Liver (tissue), 9 donors: ENCODE measurements around the gene AP1S2. TPM values are rescaled to one million over a fixed set of nuclear protein-coding genes. Genes with fewer than 3 reads are reported as not detected.
A peak's percentile ranks its signal among the peaks of the same experiment; 100 is the strongest.

Experiments used
- DNase-seq: peaks from one replicate; pipeline ENCODE4 v3.0.0-alpha.2; 2017; ENCODE audit warnings: low spot score
- H3K27ac ChIP-seq, 2 donors: one replicate each; pipeline ENCODE4 v1.7.0; 2013; ENCODE audit warnings: inconsistent platforms in 2 of 2, low read length in 2 of 2, control low read depth in 1 of 2, low read depth in 1 of 2, mild to moderate bottlenecking in 1 of 2
- H3K27me3 ChIP-seq, 4 donors: one replicate each; pipeline versions ENCODE4 v1.6.1 to v1.7.0; 2013; ENCODE audit warnings: low read length in 3 of 4, inconsistent platforms in 1 of 4, mild to moderate bottlenecking in 1 of 4, moderate library complexity in 1 of 4; ENCODE audit not compliant: control insufficient read depth in 4 of 4, insufficient read depth in 4 of 4
- H3K36me3 ChIP-seq, 4 donors: one replicate each; pipeline versions ENCODE4 v1.6.1 to v1.7.0; 2013; ENCODE audit warnings: low read length in 3 of 4, mild to moderate bottlenecking in 3 of 4, low read depth in 1 of 4, moderate library complexity in 1 of 4; ENCODE audit not compliant: control insufficient read depth in 4 of 4, insufficient read depth in 3 of 4
- H3K4me1 ChIP-seq, 4 donors: one replicate each; pipeline versions ENCODE4 v1.6.1 to v1.7.0; 2013; ENCODE audit warnings: low read length in 3 of 4, mild to moderate bottlenecking in 3 of 4, moderate library complexity in 1 of 4; ENCODE audit not compliant: control insufficient read depth in 4 of 4, insufficient read depth in 4 of 4
- H3K4me3 ChIP-seq, 3 donors: one replicate each; pipeline versions ENCODE4 v1.6.1 to v1.7.0; 2013; ENCODE audit warnings: low read length in 3 of 3, control low read depth in 1 of 3, low read depth in 1 of 3, mild to moderate bottlenecking in 1 of 3
- H3K9ac ChIP-seq, 2 donors: one replicate each; pipeline ENCODE4 v1.7.0; 2013; ENCODE audit warnings: low read length in 2 of 2, mild to moderate bottlenecking in 2 of 2, moderate library complexity in 2 of 2, control low read depth in 1 of 2, low read depth in 1 of 2
- H3K9me3 ChIP-seq, 4 donors: one replicate each; pipeline versions ENCODE4 v1.6.1 to v1.7.0; 2013; ENCODE audit warnings: low read length in 3 of 4; ENCODE audit not compliant: control insufficient read depth in 4 of 4
- ATF3 ChIP-seq: IDR thresholded peaks from 2 replicates; pipeline ENCODE4 v1.6.1; 2016; ENCODE audit warnings: antibody characterized with exemption
- CTCF ChIP-seq: fragments of 150-350 bp; IDR thresholded peaks from 2 replicates; pipeline ENCODE4 v1.5.1; 2017; ENCODE audit warnings: improper control_type of control experiment, low read depth, low read length; ENCODE audit not compliant: missing input control
- EGR1 ChIP-seq, 2 donors: IDR thresholded peaks; 2 replicates each; pipeline ENCODE4 v1.6.1; 2016 to 2018; ENCODE audit warnings: antibody characterized with exemption in 2 of 2, low read depth in 2 of 2
- FOXA1 ChIP-seq: IDR thresholded peaks from 2 replicates; pipeline ENCODE4 v1.6.1; 2016; ENCODE audit warnings: antibody characterized with exemption
- FOXA2 ChIP-seq: IDR thresholded peaks from 2 replicates; pipeline ENCODE4 v1.6.1; 2016; ENCODE audit warnings: antibody characterized with exemption
- GABPA ChIP-seq, 2 donors: IDR thresholded peaks in 1 of 2; conservative IDR thresholded peaks in 1 of 2; 2 replicates each; pipeline ENCODE4 v1.6.1; 2016; ENCODE audit warnings: antibody characterized with exemption in 2 of 2, mild to moderate bottlenecking in 1 of 2, moderate library complexity in 1 of 2
- HNF4A ChIP-seq, 2 donors: conservative IDR thresholded peaks; 2 replicates each; pipeline ENCODE4 v1.6.1; 2016; ENCODE audit warnings: antibody characterized with exemption in 2 of 2, mild to moderate bottlenecking in 2 of 2
- HNF4G ChIP-seq: IDR thresholded peaks from 2 replicates; pipeline ENCODE4 v1.6.1; 2016; ENCODE audit warnings: antibody characterized with exemption
- JUND ChIP-seq, 2 donors: IDR thresholded peaks; 2 replicates each; pipeline ENCODE4 v1.6.1; 2016; ENCODE audit warnings: antibody characterized with exemption in 2 of 2
- MAX ChIP-seq: IDR thresholded peaks from 2 replicates; pipeline ENCODE4 v1.6.1; 2016; ENCODE audit warnings: antibody characterized with exemption
- NR2F2 ChIP-seq: IDR thresholded peaks from 2 replicates; pipeline ENCODE4 v1.6.1; 2016; ENCODE audit warnings: antibody characterized with exemption
- RAD21 ChIP-seq, 2 donors: IDR thresholded peaks; 2 replicates each; pipeline ENCODE4 v1.6.1; 2016; ENCODE audit warnings: antibody characterized with exemption in 2 of 2, mild to moderate bottlenecking in 2 of 2
- REST ChIP-seq: IDR thresholded peaks from 2 replicates; pipeline ENCODE4 v1.6.1; 2016; ENCODE audit warnings: antibody characterized with exemption, mild to moderate bottlenecking
- RXRA ChIP-seq, 2 donors: IDR thresholded peaks; 2 replicates each; pipeline ENCODE4 v1.6.1; 2017 to 2018; ENCODE audit warnings: antibody characterized with exemption in 2 of 2, mild to moderate bottlenecking in 1 of 2
- SP1 ChIP-seq: IDR thresholded peaks from 2 replicates; pipeline ENCODE4 v1.6.1; 2018; ENCODE audit warnings: antibody characterized with exemption, mild to moderate bottlenecking
- TAF1 ChIP-seq: conservative IDR thresholded peaks from 2 replicates; pipeline ENCODE4 v1.6.1; 2016; ENCODE audit warnings: antibody characterized with exemption, mild to moderate bottlenecking
- YY1 ChIP-seq: IDR thresholded peaks from 2 replicates; pipeline ENCODE4 v1.6.1; 2016; ENCODE audit warnings: antibody characterized with exemption, mild to moderate bottlenecking
- ZBTB33 ChIP-seq: IDR thresholded peaks from 2 replicates; pipeline ENCODE4 v1.6.1; 2016; ENCODE audit warnings: antibody characterized with exemption
- WGBS: extraction: QIAGEN DNeasy Blood & Tissue Kit; methylation state at CpG from one replicate; pipeline ENCODE4 v1.1.7; 2013; 5-methylcytosine and 5-hydroxymethylcytosine counted together
- polyA plus RNA-seq, 2 donors: library from polyadenylated mRNA; stranded (reverse) in 1 of 2; unstranded in 1 of 2; fragments of 200-250 nt in 1 of 2; fragments of >200 nt in 1 of 2; fragmentation: Nextera tagmentation in 1 of 2; extraction: Ambion mirVana in 1 of 2; gene quantifications; one replicate each; pipeline versions ENCODE4 v1.2.1 to v1.2.3, GENCODE V29; 2013 to 2015
- total RNA-seq, 2 donors: library from RNA; depleted of rRNA; stranded (reverse); fragments of >200 nt; gene quantifications; one replicate each; pipeline ENCODE4 v1.2.3, GENCODE V29; 2014
- donor health status: healthy.
- donor health status: healthy.
- donor health status: healthy.
- donor health status: healthy.
- donor health status: healthy.

The AP1S2 gene
- total RNA-seq (10 to 100 TPM; 13.3 to 25.7 TPM), polyA plus RNA-seq (1 to 10 TPM; 6.1 to 8.0 TPM)

GRCh38 chrX:15854712-15855567 lies at the start of gene AP1S2:
Gene AP1S2, minus strand, starts transcription at chrX:15854813. Its CDS starts 2,289 bp downstream, at chrX:15852524.
- no peaks in the 10 kb centered on the region for H3K27me3 ChIP-seq
- H3K4me1 ChIP-seq = peaks cover 0 to 14% (median 10%) of the 10 kb centered on the region in 4 donors
- H3K27ac ChIP-seq = peak within 1 kb of the TSS; percentile 79 to 91
- peak; percentile 88 for DNase-seq
- peak within 1 kb of the TSS; percentile 58 to 76 for H3K9ac ChIP-seq
- H3K4me3 ChIP-seq = peak within 1 kb of the TSS; percentile 85 to 97 (median 87)
- no peaks in the 10 kb centered on the region for H3K9me3 ChIP-seq
- H3K36me3 ChIP-seq = no peaks in the 10 kb centered on the region
- TF ChIP-seq NR2F2 (no peak), FOXA2 (no peak), HNF4G (no peak), MAX (no peak), RXRA (IDR thresholded peaks at IDR 0.05) (no peak), REST (peak; percentile 73), ZBTB33 (no peak), GABPA (IDR thresholded peaks at IDR 0.05 in 1 of 2, conservative IDR thresholded peaks at IDR 0.05 in 1 of 2) (peak in 1 of 2 donors; percentile 63), JUND (IDR thresholded peaks at IDR 0.05) (no peak), SP1 (peak; percentile 43), ATF3 (no peak), CTCF (no peak), RAD21 (IDR thresholded peaks at IDR 0.05) (peak in 1 of 2 donors; percentile 11), EGR1 (IDR thresholded peaks at IDR 0.05; ENCODE audit: low read depth in 2 of 2) (no peak), FOXA1 (no peak), YY1 (peak; percentile 17), TAF1 (no peak), HNF4A (conservative IDR thresholded peaks at IDR 0.05) (no peak)
- WGBS = under 1% methylated on average over 81 of the region's 85 CpGs
